ENCODE results near the gene DOK3. TPM values are rescaled to one million over a fixed set of nuclear protein-coding genes. Genes with fewer than 3 reads are reported as not detected.
A peak's percentile ranks its signal among the peaks of the same experiment; 100 is the strongest.

The DOK3 gene
- total RNA-seq, 1 experiment from 2014 or later = 8.0 TPM

DNA sequence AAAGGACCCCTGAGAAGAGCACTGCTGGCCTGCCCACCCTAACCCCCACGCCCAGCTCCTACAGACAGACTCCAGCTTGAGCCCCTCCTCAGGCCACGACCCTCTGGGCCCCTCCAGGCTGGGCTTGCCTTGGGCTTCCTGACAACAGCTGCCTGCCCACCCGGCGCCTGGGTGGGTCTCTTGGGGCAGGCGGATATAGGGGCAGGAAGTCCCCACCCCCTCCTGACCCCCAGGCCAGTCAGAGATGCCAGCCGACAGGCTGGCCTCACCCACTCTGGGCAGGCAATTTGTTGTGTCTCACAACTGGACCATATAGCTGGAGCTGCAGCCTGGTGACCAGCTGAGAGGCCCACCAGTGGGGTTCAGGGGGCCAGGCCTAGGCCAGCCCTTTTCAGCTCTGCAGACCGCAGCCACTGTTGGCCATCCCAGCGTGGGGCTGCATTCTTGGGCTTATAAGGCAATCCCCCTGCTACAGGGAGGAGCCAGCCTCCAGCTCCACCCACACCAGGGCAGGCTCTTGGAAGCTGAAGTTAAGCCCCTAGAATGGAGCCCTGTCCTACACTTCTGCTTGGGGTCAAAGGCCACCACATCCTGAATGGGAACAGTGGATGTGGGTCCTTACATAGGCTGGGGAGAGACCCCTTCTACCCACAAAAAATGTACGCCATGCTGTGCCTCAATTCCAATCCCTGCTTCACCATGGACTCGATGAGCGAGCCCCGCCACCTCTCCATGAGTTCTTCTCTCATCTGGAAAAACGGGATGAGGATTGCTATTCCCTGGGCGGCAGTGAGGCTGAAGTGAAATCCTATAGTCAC lies 14.2 kb downstream of the DOK3 start:
- TF ChIP-seq SRF (IDR thresholded peaks at IDR 0.05; ENCODE audit: low read depth) = no peak
- TF ChIP-seq, protein P1, sequence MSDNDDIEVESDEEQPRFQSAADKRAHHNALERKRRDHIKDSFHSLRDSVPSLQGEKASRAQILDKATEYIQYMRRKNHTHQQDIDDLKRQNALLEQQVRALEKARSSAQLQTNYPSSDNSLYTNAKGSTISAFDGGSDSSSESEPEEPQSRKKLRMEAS (IDR thresholded peaks at IDR 0.05) = no peak
- no peak for TF ChIP-seq JUND (IDR thresholded peaks at IDR 0.05)
- no peak for TF ChIP-seq ATF3 (IDR thresholded peaks at IDR 0.05)
- no peak for TF ChIP-seq CEBPB (IDR thresholded peaks at IDR 0.05; ENCODE audit: low read depth)
- TF ChIP-seq ZFX (IDR thresholded peaks at IDR 0.05) = no peak
- POLR2A ChIA-PET = interaction anchor here (0.8 to 6.4 kb wide), 8 partner anchors 10 to 93 kb away, joined by 3 to 54 read pairs (median 8); partner anchors contain the start of genes DBN1 and GRK6
- Histone ChIP-seq H3K4me2 (ENCODE audit: low read length) (peak overlapping the region; percentile 99), H3K36me3 (ENCODE audit: control insufficient read depth in 1 of 2, insufficient read depth in 2 of 2, low read length in 2 of 2) (peaks cover 0 to 14% of the 10 kb centered on the region in 2 experiments; a peak in 3 of 4 replicates), H3K79me2 (ENCODE audit: insufficient read depth, low read length) (peaks cover 55% of the 10 kb centered on the region), H3K9me3 (ENCODE audit: control insufficient read depth in 1 of 2, insufficient read depth in 1 of 2, low read depth in 1 of 2, low read length in 2 of 2) (no peaks in the 10 kb centered on the region), H3K9me2 (ENCODE audit: insufficient read depth) (no peaks in the 10 kb centered on the region), H3K9ac (ENCODE audit: low read length) (peak overlapping the region; percentile 94), H3K4me3 (replicated peaks in 1 of 2; ENCODE audit: low read depth in 1 of 2, low read length in 2 of 2) (peak overlapping the region; percentile 88 to 89), H4K20me1 (ENCODE audit: insufficient read depth) (peaks cover 11% of the 10 kb centered on the region; the same call in 1 of the 2 replicates), H3K4me1 (ENCODE audit: control insufficient read depth in 1 of 2, insufficient read depth in 2 of 2, low read length in 2 of 2) (peaks cover 35 to 69% of the 10 kb centered on the region in 2 experiments), H3K27me3 (ENCODE audit: insufficient read depth, low read length) (no peaks in the 10 kb centered on the region), H3K27ac (ENCODE audit: low read depth, low read length) (peak overlapping the region; percentile 96), H2AFZ (ENCODE audit: low read depth, low read length, poor library complexity, severe bottlenecking) (no peak overlapping the region)
- intact Hi-C loops (cut with micrococcal nuclease) = loop anchor here (1.0 to 5.0 kb wide), 5 partner anchors 20 to 183 kb away; partner anchors contain the start of genes B4GALT7, MXD3 and PFN3
- ATAC-seq (peak; percentile 18), DNase-seq (ENCODE audit: low read depth, low spot score) (no peak)
- BruUV-seq (replicated peaks) = TSS peak; percentile 56
- CTCF ChIA-PET = interaction anchor here (0.9 to 4.1 kb wide), 18 partner anchors 11 to 186 kb away, joined by 3 to 28 read pairs (median 5); no protein-coding TSS in a partner anchor
- RAD21 ChIA-PET (ENCODE audit: low non-redundant PET in 1 of 2, low total read pairs in 2 of 2, uncharacterized antibody in 2 of 2, unreplicated experiment in 2 of 2) = no interaction called here
